DMS53 (cell line): ENCODE data around the gene SMC4.
A peak's percentile ranks its signal among the peaks of the same experiment; 100 is the strongest.
"Not testable (repeated sequence)": the region's sequence is repeated elsewhere in the genome, so short reads cannot be mapped to it uniquely, and the experiment has no call there.

Experiments
- DNase-seq: peaks from one replicate; lab custom pipeline; 2025; lab: John Stamatoyannopoulos, UW

The SMC4 gene

DNA sequence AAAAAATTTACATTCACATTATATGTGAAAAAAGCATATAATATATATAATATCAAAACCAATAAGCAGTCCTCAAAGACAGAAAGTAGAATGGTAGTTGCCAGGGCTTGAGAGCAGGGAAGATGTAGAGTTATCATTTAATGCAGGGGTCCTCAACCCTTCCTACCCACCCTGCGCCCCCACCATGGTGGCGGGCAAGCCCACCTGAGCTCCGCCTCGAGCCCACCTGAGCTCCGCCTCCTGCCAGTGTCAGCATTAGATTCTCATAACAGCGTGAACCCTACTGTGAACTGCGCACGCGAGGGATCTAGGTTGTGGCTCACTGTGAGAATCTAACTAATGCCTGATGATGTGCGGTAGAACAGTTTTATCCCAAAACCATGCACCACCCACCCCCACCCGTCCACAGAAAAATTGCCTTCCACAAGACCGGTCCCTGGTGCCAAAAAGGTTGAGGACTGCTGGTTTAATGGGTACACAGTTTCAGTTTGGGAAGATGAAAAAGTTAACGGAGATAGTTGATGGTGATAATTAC, 47.1 kb downstream of the SMC4 start:
- DNase-seq, result no peak

GRCh38 chr3:160447544-160447943, 48.1 kb downstream of the SMC4 start:
- no peak for DNase-seq

DNA sequence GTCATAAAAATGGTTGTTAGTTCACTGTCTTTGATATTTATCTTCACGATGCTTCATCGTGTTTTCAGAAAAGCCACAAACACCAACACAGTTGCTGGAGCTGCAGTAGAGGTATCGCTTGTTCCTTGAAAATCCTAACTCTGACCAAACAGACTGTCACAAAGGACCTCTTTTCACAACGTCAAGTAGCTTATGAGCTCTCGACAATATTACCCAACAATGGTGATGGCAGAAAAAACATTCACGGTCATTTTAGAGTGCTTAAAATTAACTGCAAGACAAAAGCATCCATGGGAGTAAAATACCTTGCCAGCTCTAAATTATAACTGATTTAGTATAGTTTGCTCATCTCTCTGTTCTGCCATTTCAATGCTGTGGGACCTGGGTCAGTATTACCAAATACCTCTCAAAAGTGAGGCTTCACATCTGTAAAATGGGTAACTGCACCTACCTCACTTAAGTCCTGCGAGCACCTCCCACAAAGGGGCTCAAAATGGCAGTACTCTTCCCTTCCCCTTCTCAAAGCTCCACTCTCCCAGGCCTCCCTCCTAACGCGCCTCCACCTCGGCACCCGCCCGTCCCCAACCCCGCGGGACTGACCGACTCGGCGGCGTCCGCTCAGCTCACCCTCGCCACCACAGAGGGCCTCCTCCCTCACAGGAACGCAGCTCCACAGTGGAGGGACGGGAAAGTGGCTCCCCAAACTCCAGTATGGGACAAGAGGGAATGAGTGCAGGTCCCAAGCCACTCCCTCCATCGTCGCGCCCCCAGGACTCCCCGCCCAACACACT, 49.6 kb downstream of the SMC4 start:
- DNase-seq, result peak; percentile 54

GRCh38 chr3:160449636-160450598, 50.5 kb downstream of the SMC4 start, which contains the start of gene TRIM59:
Gene TRIM59 (minus strand): TSS chr3:160449786. CDS start chr3:160439183, 10,603 bp downstream.
- DNase-seq, result peak; percentile 96

DNA sequence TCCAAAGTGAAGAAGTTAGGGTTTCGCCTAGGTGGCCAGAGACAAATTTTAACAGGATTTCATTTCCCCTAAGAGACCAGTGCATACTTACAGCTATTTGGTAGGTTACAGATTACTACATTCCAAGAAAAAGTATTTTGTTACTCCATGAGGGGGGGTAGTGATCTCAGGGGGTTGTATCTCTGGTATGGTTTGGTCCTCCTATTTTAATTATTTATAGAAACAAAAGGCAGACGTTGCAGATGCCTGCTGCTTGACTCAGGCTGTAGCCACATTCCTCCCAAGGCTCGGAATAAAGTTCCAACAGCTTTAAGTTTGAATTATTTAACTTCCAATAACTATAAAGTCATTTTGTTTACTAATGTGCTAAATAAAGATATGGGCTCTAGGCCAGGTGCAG, 51.4 kb downstream of the SMC4 start:
- DNase-seq, result no peak

DNA sequence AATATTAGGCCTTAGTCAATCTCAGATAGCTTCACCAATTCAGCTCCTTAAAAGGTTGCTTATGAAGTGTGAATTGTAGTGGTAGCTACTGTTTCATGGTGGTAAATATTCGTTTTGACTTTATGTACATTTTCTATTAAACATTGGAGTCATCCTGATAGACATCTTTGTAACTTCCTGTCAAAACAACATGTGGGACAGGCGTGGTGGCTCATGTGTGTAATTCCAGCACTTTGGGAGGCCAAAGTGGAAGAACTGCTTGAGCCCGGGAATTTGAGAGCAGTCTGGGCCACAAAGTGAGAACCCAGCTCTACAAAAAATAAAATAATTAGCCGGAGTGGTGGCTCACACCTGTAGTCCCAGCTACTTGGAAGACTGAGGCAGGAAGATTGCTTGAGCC, 52.2 kb downstream of the SMC4 start:
- DNase-seq, result no peak

GRCh38 chr3:160452251-160452650, 52.8 kb downstream of the SMC4 start:
- DNase-seq, result not testable (repeated sequence)

- DNase-seq, result peak; percentile 44
These were observed 55.5 kb downstream of the SMC4 start for GRCh38 chr3:160454995-160455394.

- no peak for DNase-seq
These were observed 56.4 kb downstream of the SMC4 start for GRCh38 chr3:160455846-160456245.

DNA sequence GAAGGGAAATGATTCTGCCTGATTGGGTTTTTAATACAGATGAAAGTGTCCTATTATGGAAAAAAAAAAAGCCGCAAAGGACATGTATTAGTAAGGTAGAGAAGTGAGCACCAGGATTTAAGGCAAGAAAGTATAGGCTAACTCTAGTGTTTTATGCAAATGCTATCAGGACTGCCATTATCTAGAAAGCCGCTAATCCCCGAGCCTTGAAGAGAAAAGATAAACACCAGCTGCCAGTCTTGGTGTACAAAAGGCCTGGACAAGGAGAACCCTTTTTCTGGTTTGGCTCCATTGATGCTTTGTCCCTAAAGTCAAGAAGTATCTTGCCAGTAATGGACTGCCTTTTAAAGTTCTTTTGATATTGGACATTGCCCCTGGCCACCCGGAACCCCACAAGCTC, 58.7 kb downstream of the SMC4 start:
- DNase-seq, result no peak

DNA sequence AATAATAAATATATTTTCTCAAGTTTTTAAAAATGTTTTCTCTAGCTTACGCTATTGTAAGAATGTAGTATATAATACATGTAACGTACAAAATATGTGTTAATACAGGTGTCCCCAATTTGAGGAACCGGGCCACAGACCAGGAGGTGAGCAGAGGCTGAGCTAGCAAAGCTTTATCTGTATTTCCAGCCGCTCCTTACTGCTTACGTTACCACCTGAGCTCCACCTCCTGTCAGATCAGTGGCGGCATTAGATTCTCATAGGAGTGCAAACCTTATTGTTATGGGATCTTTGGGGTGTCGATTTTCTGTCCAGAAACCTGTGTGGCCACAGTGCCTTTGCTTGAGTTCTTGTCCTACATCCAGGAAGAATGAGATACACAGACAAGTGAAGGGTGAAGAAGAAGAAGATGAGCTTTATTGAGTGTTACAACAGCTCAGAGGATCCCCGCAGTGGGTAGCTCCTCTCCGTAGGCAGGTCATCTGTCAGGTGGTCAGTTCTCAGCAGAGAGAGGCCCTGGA, 60.1 kb downstream of the SMC4 start:
- no peak for DNase-seq

DNA sequence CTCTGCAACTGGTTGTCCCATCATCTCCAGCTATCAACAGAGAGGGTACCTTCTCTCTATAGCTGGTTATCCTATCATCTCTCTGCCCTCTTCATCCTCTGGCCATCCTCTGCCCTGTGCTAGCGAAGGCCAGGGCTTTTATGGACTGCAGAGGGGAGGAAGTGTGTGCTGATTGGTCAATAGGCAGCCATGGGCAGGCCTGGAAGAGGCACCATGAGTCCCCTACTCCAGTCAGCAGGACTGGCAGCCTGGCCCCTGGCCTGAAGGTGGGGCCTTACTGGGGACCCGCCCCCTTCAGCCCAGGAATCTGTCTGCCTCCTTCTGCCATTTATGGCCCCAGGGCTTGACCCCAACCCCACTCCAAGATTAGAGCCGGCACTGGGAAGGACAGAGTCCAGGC, 60.6 kb downstream of the SMC4 start:
- no peak for DNase-seq

DNA sequence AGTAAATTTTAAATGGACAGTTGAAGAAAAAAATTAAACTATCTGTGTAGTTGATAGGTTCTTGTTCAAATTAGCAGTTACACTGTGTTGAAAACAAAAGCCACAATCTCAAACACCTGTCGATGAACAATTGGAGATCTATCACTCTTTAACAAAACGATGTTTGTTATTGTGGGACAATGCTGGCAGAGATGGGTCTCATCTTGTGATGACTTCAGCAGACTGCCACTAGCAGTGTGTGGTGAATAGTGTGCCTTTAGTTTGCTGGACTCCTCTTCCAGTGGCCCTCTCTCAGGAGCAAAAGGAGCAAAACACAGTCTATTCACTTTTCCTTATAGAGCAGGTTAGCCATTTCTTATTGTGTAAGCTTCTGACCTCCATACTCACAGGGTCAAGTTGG, 64.9 kb downstream of the SMC4 start:
- DNase-seq, result no peak

GRCh38 chr3:160464971-160465370, 65.5 kb downstream of the SMC4 start:
- DNase-seq, result no peak

DNA sequence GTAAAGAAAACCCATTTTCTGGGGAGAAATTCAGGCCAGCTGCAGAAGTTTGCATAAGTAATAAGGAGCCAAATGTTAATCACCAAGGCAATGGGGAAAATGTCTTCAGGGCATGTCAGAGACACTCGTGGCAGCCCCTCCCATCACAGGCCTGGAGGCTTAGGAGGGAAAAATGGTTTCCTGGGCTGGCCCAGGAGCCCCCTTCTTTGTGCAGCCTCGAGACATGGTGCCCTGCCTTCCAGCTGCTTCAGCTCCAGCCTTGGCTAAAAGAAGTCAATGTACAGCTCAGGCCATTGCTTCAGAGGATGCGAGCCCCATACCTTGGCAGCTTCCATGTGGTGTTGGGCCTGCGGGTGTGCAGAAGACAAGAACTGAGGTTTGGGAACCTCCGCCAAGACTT, 70.7 kb downstream of the SMC4 start:
- DNase-seq, result no peak

- DNase-seq, result no peak
These were observed 72.4 kb downstream of the SMC4 start for GRCh38 chr3:160471892-160472291.

DNA sequence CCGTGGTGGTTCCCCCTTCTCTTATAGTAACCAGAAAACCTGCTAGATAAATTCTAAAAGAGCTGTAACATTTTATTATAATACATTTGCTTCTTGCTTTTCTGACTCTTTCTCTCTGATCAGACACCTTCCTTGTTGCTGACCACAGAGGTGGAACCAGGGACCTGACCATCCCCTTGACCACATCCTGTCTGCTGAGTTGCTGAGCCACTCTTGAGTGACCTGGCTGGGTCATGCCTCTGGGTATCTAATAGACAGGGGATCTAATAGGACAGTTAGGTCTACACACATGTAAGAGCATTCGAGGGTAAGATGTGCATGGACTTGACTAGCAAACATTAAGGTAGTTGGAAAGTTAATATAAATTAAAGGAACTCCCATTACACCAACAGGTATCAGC, 72.9 kb downstream of the SMC4 start:
- no peak for DNase-seq

GRCh38 chr3:160473221-160473620, 73.8 kb downstream of the SMC4 start:
- DNase-seq, result no peak

DNA sequence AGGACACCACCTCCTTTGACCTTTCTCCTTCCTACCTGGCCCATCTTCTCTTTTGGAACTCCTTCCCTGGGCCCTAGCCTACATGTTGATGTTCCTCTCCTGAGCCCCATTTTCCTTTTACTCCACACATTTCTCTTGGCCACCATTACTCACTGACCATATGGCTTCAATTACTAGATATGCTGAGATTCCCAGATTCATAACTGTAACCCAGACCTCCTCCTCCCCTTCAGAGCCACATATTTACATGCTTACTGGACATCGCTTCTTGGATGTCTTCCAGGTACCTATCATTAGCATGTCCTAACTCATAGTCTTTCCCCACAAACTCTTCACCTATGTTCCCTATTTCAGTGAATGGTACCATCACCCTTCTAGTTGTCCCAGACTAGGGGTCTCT, 74.5 kb downstream of the SMC4 start:
- DNase-seq, result no peak

- DNase-seq, result no peak
These were observed 75.0 kb downstream of the SMC4 start for GRCh38 chr3:160474416-160474838.

- no peak for DNase-seq
These were observed 75.7 kb downstream of the SMC4 start for GRCh38 chr3:160475153-160475552.

GRCh38 chr3:160475884-160476283, 76.4 kb downstream of the SMC4 start:
- DNase-seq, result no peak
